ENCODE results near the gene PODXL. TPM values are rescaled to one million over a fixed set of nuclear protein-coding genes. Genes with fewer than 3 reads are reported as not detected.

PODXL gene
- total and polyA plus RNA-seq, 2 of the 8 experiments (the other 6 are each of a cell fraction or from before 2014, with no cell fraction given), result 638 to 925 TPM

DNA sequence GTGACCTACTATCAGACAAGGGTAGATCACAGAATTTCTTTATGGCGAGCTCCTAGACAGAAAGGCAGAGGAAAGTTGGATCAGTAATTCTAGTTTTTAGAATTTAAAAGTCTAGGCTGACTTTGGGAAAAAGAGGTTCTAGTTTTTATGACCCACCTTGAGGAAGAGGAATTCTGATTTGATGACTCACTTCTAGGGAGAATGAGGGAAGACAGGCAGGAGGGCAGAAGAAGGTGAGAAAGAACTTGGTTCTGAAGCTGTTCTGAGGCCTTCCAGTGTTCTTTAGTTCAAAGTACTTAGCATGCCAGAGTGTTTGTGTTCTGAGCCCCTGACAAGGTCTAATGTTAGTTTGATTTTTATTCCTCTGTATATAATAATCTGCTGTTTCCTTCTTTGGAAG, 97.2 kb downstream of the PODXL start:
- Histone ChIP-seq H3K79me1 (ENCODE audit: low read depth, low read length) (no peaks in the 10 kb centered on the region), H3K9ac (replicated peaks in 1 of 4; ENCODE audit: extremely low read depth in 1 of 4, low read depth in 3 of 4, low read length in 3 of 4) (no peak overlapping the region), H4K91ac (replicated peaks; ENCODE audit: insufficient read length, low read length) (no peak overlapping the region), H3K9me3 (ENCODE audit: insufficient read depth in 2 of 2, low read depth in 1 of 2, low read length in 1 of 2) (no peaks in the 10 kb centered on the region), H2BK5ac (ENCODE audit: low read depth, low read length) (no peak overlapping the region), H3K4me1 (replicated peaks in 1 of 4; ENCODE audit: control insufficient read depth in 3 of 4, insufficient read depth in 4 of 4, low read length in 3 of 4) (no peaks in the 10 kb centered on the region), H3K23me2 (ENCODE audit: low read depth, low read length) (no peaks in the 10 kb centered on the region), H4K5ac (ENCODE audit: insufficient read length, low read depth, low read length) (no peak overlapping the region), H2AFZ (ENCODE audit: low read length) (no peak overlapping the region), H4K8ac (ENCODE audit: extremely low read depth, insufficient read depth, low read length) (no peak overlapping the region), H3K79me2 (ENCODE audit: control insufficient read depth in 1 of 2, insufficient read depth in 2 of 2, low read length in 2 of 2) (no peaks in the 10 kb centered on the region), H3K4me3 (ENCODE audit: extremely low read depth in 1 of 4, insufficient read depth in 2 of 4, low read depth in 3 of 4, low read length in 4 of 4) (no peak overlapping the region), H3K18ac (ENCODE audit: extremely low read depth, low read length) (no peak overlapping the region), H2AK5ac (ENCODE audit: low read depth, low read length) (no peak overlapping the region), H2BK12ac (ENCODE audit: low read depth, low read length) (no peak overlapping the region), H2BK20ac (ENCODE audit: low read length) (no peak overlapping the region), H3K56ac (replicated peaks; ENCODE audit: insufficient read length, low read depth, low read length) (no peak overlapping the region), H3K23ac (ENCODE audit: insufficient read length) (no peak overlapping the region), H2BK120ac (replicated peaks; ENCODE audit: low read depth, low read length) (no peak overlapping the region), H3K27ac (ENCODE audit: low read depth, low read length) (no peak overlapping the region), H4K20me1 (replicated peaks in 1 of 2; ENCODE audit: control insufficient read depth in 1 of 2, insufficient read depth in 2 of 2, low read length in 2 of 2) (no peaks in the 10 kb centered on the region), H3K14ac (ENCODE audit: insufficient read length) (no peak overlapping the region), H3K4me2 (ENCODE audit: insufficient read depth in 1 of 2, low read depth in 2 of 2, low read length in 2 of 2) (no peak overlapping the region), H3K4ac (replicated peaks; ENCODE audit: insufficient read length, low read depth, low read length) (no peak overlapping the region), H3K36me3 (ENCODE audit: control insufficient read depth in 2 of 4, insufficient read depth in 4 of 4, low read length in 3 of 4) (peaks cover 0 to 9% (median 6%) of the 10 kb centered on the region in 4 experiments; a peak in 4 of 8 replicates), H2BK15ac (ENCODE audit: low read length) (no peak overlapping the region), H3K27me3 (replicated peaks in 1 of 4; ENCODE audit: control insufficient read depth in 3 of 4, extremely low read depth in 1 of 4, insufficient read depth in 3 of 4, low read length in 3 of 4) (no peaks in the 10 kb centered on the region)
- WGBS, 2 experiments (ENCODE audit: extremely low coverage in 1 of 2, insufficient coverage in 1 of 2, insufficient read length in 1 of 2, insufficient replicate concordance in 2 of 2, low coverage in 1 of 2, low lambda C conversion rate in 2 of 2, missing lambda C conversion rate in 1 of 2), result 87% methylated on average over 1 of the region's 1 CpG; no CpG with 5 or more reads in 1 of the 2 experiments
- ChIA-PET POLR2A (ENCODE audit: partially characterized antibody) (no interaction called here), CTCF (ENCODE audit: partially characterized antibody) (interaction anchor here (1.6 kb wide), 1 partner anchor 9 kb away, joined by 3 read pairs; no protein-coding TSS in a partner anchor)
- TF ChIP-seq CBX8 (IDR thresholded peaks at IDR 0.05; ENCODE audit: borderline replicate concordance, low read depth, low read length), result no peak
- TF ChIP-seq ASH2L (IDR thresholded peaks at IDR 0.05; ENCODE audit: low read length), result no peak
- TF ChIP-seq SIN3A (conservative IDR thresholded peaks at IDR 0.05 in 1 of 2, IDR thresholded peaks at IDR 0.05 in 1 of 2; ENCODE audit: low read depth in 1 of 2, low read length in 2 of 2), result no peak
- TF ChIP-seq TEAD4 (IDR thresholded peaks at IDR 0.05; ENCODE audit: low read depth, low read length), result no peak
- TF ChIP-seq, protein P1, sequence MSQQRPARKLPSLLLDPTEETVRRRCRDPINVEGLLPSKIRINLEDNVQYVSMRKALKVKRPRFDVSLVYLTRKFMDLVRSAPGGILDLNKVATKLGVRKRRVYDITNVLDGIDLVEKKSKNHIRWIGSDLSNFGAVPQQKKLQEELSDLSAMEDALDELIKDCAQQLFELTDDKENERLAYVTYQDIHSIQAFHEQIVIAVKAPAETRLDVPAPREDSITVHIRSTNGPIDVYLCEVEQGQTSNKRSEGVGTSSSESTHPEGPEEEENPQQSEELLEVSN (IDR thresholded peaks at IDR 0.05), result no peak
- no peak for TF ChIP-seq SP1 (IDR thresholded peaks at IDR 0.05; ENCODE audit: low read depth, low read length)
- no peak for TF ChIP-seq KDM4A (IDR thresholded peaks at IDR 0.05; ENCODE audit: low read depth, low read length, severe bottlenecking)
- no peak for TF ChIP-seq SRF (IDR thresholded peaks at IDR 0.05; ENCODE audit: low read depth, low read length)
- TF ChIP-seq JUN (IDR thresholded peaks at IDR 0.05; ENCODE audit: low read depth, low read length), result no peak
- TF ChIP-seq GABPA (IDR thresholded peaks at IDR 0.05; ENCODE audit: borderline replicate concordance, insufficient read depth, low read length), result no peak
- no peak for FAIRE-seq
- DNase-seq (ENCODE audit: low read depth in 1 of 2, low spot score in 2 of 2), result no peak

Data from H1 (cell line).